ENCODE results near the gene PIGK.
A peak's percentile ranks its signal among the peaks of the same experiment; 100 is the strongest.
"Not testable (repeated sequence)": the region's sequence is repeated elsewhere in the genome, so short reads cannot be mapped to it uniquely, and the experiment has no call there.

Gene PIGK

GRCh38 chr1:77193951-77194350 lies 25.3 kb downstream of the PIGK start:
- no peak for DNase-seq (ENCODE audit: low spot score)

DNA sequence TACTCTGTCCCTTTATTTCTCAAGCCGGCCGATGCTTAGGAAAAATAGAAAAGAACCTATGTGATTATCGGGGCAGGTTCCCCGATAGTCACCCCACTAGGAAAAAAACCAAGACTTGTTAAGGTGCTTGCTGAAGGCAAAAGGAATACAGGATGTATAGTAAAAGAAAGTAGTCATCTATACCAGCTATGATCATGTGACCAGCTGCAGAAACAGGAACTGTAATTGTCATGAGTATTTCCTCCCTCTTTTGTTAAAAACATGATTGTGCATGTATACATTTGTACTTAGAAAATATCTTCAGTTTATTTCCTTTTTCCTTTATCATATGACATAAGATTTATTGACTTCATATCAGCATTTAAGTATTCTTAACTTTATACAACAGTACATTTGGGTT lies 30.5 kb downstream of the PIGK start:
- DNase-seq (ENCODE audit: low spot score): no peak

DNA sequence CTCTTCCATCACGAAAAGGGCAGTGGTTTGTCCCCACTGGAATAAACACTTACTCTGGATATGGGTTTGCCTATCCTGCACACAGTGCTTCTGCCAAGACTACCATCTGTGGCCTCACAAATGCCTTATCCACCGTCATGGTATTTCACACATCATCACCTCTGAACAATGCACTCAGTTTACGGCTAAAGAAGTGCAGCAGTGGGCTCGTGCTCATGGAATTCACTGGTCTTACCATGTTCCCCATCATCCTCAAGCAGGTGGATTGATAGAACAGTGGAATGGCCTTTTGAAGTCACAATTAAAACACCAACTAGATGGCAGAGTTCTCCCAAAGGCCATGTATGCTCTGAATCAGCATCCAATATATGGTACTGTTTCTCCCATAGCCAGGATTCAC lies 32.3 kb downstream of the PIGK start:
- not testable (repeated sequence) for DNase-seq (ENCODE audit: low spot score)

GRCh38 chr1:77182083-77182482 lies 37.1 kb downstream of the PIGK start:
- DNase-seq (ENCODE audit: low spot score): no peak

- no peak for DNase-seq (ENCODE audit: low spot score)
Observed at GRCh38 chr1:77179632-77180031, 39.6 kb downstream of the PIGK start.

GRCh38 chr1:77175230-77175844 lies 43.9 kb downstream of the PIGK start:
- no peak for DNase-seq (ENCODE audit: low spot score)

DNA sequence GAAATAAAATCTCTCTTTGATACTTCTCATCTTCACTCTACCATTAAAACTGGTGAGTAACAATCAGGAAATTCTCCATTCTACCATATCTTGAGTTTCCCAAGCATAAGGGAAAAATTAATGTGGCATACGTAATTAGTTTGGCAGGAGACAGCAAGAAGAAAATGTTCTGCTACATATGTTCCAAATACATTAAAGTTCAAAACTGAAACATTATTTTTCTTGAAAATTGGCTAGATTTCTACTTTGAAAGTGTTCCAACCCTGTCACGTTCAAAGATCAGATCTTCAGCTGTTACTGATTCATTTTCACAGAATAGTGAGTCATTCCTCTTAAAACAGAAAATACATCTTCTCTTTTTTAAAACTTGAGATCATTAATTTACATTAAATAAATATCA lies 48.5 kb downstream of the PIGK start:
- peak; percentile 26 for DNase-seq (ENCODE audit: low spot score)

DNA sequence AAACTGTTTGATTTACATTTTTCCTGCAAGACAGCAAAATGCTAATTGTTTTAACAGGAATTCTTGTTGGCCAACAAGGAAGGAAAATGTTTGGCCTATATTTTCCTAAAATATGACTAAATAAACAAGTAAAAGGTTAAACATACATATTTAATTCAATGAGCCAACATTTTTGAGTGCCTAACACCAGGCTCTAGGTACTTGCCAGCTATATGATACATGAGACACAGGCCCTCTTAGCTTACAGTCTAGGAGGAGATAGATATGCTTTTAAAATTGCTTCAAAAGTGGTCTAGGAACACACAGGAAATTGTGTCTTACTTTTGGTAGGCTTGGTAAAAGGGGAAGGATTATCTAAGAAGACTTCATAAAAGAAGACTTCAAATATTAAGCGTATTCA lies 50.9 kb downstream of the PIGK start:
- DNase-seq (ENCODE audit: low spot score): no peak

DNA sequence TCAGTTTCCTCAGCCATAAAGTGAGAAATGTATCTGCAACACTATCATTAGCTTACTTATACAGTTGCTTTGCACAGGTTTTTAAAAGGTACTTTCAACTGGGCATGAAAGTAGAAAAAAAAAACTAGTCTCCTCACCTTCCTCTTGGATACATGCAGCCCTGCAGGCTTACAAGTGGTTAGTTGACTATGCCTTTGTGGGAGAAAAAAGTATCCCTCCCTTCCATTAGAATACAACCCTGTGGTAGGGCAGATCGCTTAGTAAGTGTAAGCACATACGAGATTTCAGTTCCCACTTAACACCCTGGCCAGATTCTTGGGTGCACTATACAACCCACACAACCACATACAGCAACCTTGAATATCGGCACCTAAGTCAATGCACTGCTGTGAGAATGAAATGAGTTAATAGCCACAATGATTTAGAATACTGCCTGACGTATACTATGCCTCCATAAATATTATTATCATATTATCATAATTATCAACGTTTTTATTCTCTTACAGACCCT lies 54.7 kb downstream of the PIGK start:
- DNase-seq (ENCODE audit: low spot score): no peak

- DNase-seq (ENCODE audit: low spot score): not testable (repeated sequence)
Observed at GRCh38 chr1:77159706-77160105, 59.5 kb downstream of the PIGK start.

DNA sequence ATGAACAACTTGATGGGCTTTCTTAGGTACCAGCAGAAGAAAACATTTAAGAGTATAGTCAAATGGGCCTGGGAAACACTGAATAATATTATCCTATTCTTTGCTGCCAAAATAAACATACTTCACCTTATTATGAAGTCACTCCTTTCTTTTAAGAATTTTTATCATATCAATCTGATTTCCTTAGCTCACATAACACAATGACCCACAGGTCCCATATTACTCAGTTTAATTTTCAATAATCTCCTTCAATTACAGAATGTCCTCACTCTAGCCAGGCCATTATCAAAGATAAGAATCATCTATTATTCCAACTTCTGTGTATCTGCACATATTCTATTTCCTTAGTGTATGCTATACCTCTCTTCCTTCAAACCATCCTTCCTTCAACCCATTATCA lies 63.0 kb downstream of the PIGK start:
- DNase-seq (ENCODE audit: low spot score): no peak

- no peak for DNase-seq (ENCODE audit: low spot score)
Observed at GRCh38 chr1:77146270-77146669, 73.0 kb downstream of the PIGK start.

- peak; percentile 7 for DNase-seq (ENCODE audit: low spot score)
Observed at GRCh38 chr1:77143529-77144121, 75.6 kb downstream of the PIGK start.

DNA sequence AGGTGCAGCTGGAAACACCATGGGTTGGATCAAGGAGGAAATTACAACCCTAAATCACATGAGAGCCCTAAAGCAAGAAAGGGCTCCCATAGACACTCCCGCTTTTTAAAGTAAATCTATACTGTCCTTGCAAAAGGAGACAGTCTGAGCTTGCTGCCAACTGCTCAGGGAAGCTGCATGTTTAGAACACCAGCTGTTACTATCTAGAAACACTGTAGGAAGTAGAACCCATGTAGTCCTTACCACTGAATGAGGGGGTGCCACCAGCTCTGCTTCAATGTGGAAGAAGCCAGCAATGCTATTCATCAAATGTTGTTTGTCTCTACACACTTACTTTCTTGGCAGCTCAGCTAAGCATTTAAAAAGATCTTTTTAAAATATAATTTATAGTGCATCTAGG lies 79.8 kb downstream of the PIGK start:
- no peak for DNase-seq (ENCODE audit: low spot score)

- DNase-seq (ENCODE audit: low spot score): peak; percentile 3
Observed at GRCh38 chr1:77134359-77134758, 84.9 kb downstream of the PIGK start.

DNA sequence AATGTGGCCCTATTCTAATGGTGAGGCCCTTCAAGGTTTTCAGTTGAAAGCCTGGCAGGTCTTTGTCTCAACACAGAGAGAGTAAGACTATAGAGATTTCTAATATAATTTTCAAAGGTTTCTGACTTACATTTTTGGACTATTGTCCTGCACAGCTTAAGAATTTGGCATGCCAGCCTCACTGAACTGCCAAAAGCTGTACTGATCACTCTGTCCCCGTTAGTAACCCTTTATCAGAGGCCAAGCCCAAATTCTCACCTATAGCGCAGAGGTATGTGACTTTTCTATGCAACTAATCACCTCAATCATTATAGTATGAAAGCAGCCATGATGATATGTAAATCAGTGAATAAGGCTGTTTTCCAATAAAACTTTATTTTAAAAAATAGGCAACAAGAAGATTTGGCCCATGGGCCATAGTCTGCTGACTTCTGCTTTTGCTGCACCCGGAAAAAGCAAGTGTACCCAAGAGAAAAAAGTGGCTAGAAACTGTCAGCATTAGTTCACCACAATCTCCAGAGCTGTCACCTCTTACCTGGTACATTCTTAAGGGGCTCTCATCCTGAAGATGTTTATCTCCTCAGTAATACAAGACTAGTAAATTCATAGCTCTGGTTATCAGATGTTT lies 85.4 kb downstream of the PIGK start:
- no peak for DNase-seq (ENCODE audit: low spot score)

- DNase-seq (ENCODE audit: low spot score): peak; percentile 64
Observed at GRCh38 chr1:77126307-77126706, 92.9 kb downstream of the PIGK start.

- DNase-seq (ENCODE audit: low spot score): no peak
Observed at GRCh38 chr1:77121503-77121902, 97.7 kb downstream of the PIGK start.

- no peak for DNase-seq (ENCODE audit: low spot score)
Observed at GRCh38 chr1:77120950-77121349, 98.3 kb downstream of the PIGK start.

DNA sequence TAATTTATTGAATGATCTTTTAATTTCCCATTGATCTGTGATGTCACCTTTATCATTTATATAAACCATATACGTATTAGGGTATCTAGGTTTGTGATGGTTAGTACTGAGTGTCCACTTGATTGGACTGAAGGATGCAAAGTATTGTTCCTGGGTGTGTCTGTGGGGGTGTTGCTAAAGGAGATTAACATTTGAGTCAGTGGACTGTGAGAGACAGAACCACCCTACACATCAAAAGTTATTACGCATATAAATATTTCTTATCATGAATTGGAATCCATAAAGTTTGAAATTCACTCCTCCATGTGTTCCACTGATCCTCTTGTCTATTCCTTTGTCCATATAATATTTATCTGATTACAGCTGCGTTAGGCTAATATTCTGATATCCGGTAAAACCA lies 100.5 kb downstream of the PIGK start:
- DNase-seq (ENCODE audit: low spot score): no peak

- no peak for DNase-seq (ENCODE audit: low spot score)
Observed at GRCh38 chr1:77104672-77105071, 114.6 kb downstream of the PIGK start.

- no peak for DNase-seq (ENCODE audit: low spot score)
Observed at GRCh38 chr1:77103486-77103885, 115.7 kb downstream of the PIGK start.

DNA sequence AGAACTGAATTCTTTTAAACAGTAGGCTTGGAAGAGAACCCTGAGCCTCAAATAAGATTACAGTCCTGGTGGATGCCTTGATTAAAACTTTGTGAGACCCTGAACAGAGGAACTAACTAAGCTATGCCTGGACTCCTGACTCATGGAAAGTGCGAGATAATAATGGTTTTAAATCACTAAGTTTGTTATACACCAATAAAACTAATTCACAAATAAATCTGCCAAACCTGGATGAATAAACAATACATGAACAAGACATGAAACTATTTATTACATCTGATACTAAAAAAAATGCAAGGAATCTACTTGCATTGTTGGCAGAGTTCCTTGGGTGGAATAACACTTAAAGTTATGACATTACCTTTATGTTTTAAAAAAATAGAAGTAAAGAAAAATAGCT lies 118.4 kb downstream of the PIGK start:
- no peak for DNase-seq (ENCODE audit: low spot score)

Measured in AG08395 (cell line).